Right lung (tissue), 5 donors: ENCODE results near the gene ZNF574. TPM values are rescaled to one million over a fixed set of nuclear protein-coding genes. Genes with fewer than 3 reads are reported as not detected.
"Not testable (repeated sequence)": the region's sequence is repeated elsewhere in the genome, so short reads cannot be mapped to it uniquely, and the experiment has no call there.

Experiments used
- DNase-seq, 2 donors: peaks; one replicate each; pipeline ENCODE4 v3.0.0-alpha.2; 2013
- polyA plus RNA-seq, 5 donors: library from polyadenylated mRNA; unstranded; fragments of 120-200 nt; gene quantifications; one replicate each; pipeline versions ENCODE4 v1.2.1 to v1.2.3, GENCODE V29; 2013; ENCODE audit warnings: inconsistent platforms in 1 of 5, low replicate concordance in 1 of 5; ENCODE audit not compliant: insufficient read length in 5 of 5, insufficient read depth in 1 of 5

ZNF574 gene
- polyA plus RNA-seq, 5 donors = 9.6 to 16.1 (median 12.2) TPM

DNA sequence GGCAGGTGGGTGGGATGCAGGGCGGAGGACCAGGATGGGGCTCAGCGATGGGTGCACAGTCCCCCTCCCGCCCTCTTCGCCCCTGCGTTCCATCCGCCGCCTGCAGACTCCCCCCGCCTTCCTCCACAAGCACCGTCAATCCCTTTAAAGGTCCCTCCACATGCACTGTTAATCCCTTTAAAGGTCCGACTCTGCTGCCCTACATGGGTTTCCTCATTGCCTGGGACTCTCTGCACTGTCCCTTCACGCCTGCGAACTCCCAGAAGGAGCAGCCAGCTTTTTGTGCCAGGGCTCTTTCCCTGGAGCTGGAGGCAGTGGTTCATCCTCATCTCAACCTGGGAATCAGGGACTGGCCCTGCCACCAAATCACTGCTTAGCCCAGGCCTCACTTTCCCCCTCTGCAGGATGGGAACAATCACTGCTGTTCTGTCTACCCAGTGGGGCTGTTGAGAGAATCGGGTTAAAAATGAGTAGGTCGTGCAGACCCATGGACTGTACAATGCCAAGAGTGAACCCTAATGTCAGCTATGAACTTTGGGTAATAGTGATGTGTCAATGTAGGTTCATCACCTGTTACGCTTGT, 20.4 kb downstream of the ZNF574 start:
- DNase-seq = no peak

DNA sequence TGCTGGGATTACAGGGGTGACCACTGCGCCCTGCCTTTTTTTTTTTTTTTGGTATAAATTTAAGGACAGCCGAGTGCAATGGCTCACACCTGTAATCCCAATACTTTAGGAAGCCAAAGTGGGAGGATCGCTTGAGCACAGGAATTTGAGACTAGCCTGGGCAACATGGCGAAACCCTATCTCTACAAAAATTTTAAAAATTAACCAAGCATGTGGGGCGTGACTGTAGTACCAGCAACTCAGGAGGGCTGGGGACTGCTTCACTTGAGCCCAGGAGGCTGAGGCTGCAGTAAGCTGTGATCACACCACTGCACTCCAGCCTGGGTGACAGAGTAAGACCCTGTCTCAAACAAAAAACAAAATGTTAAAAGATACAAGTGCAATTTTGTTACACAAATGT, 21.5 kb downstream of the ZNF574 start:
- DNase-seq = no peak

DNA sequence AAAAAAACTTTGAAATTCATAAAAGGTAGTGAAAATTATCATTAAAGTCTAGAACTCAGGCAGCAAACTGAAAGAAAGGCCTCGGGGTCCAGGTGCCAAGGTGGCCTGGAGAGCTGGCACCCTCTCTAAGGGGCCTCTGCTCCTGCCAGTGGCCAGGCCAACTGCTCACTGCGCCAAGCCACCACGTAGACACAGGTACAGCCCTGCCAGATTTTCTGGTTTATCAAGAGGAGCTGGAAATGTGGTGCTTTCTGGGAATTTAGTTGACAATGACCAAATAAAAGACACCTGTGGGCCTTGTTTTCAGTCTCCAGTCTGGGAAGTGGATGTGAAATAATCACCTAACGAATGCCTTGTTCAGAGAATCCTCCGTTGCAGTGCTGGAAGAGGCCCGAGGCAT, 22.8 kb downstream of the ZNF574 start:
- no peak for DNase-seq

DNA sequence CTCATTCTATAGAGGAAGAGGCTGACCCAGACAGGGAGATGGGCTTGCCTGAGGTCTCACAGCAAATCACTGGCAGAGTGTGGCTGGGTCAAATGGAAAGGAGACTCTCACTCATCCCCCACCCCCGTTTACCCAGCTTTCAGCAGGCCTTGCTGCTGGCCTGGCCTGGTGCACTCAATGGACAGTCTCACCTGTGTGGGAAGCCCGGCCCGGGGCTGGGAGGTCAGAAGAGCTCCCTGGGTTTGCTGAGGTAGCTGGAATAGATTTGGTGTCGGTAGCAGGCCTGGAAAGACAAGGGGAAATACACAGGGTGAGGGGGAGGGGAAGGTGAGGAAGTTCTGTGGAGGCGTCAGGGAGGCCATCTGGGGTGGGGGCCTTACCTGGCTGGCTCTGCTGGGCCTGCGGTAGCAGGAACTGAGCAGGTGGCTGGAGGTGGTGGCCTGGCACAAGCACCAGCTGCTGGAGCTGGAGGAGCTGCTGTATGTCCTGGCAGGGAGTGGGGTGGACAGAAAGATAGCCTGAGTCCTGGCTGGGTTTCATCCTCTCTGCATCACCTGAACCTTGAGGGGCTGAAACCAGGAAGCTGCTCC, 23.5 kb downstream of the ZNF574 start:
- no peak for DNase-seq

DNA sequence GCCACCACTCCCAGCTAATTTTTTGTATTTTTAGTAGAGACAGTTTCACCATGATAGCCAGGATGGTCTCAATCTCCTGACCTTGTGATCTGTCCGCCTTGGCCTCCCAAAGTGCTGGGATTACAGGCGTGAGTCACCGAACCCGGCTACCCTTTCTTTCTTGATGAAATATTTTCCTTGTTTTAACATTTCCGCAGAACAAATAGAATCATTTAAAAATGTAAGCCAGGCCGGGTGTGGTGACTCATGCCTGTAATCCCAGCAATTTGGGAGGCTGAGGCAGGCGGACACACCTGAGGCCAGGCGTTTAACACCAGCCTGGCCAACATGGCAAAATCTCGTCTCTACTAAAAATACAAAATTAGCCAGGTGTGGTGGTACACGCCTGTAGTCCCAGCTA, 24.3 kb downstream of the ZNF574 start:
- DNase-seq = not testable (repeated sequence)

DNA sequence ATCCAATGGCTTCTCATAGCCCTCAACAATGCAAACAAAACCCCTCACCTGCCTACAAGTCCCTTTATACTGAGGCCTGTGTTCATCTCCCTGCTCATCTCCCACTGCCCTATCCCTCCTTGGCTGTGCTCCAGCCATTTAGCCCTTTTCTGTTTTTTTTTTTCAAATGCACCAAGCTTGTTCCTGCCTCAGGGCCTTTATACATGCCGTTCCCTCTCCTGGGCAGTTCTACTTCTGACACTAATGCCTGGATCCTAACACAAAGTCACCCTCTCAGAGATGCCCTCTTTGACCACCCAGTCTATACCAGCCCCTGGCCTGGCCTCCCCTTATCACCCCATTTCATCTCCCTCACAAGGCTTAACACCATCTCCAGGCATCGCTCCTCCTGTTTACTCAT, 26.9 kb downstream of the ZNF574 start:
- DNase-seq = no peak

DNA sequence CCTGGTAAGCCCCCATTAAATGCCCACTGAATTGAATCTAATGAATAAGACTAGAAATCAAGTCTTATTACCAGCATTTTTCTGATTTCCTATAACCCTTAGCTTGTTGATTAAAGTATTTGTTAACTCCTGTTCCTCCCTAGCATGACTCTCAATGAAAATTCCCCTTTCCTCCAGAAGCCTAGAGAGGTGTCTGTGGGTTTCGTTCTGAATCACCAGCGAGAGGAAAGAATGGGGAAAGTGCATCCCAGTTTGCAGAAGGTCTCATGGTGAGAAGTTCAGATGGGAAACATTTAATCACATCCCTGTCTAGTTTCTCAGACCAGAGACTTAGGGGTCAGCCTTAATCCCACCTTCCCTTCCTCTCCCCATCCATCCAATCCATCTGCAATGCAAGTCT, 29.4 kb downstream of the ZNF574 start:
- DNase-seq = no peak

DNA sequence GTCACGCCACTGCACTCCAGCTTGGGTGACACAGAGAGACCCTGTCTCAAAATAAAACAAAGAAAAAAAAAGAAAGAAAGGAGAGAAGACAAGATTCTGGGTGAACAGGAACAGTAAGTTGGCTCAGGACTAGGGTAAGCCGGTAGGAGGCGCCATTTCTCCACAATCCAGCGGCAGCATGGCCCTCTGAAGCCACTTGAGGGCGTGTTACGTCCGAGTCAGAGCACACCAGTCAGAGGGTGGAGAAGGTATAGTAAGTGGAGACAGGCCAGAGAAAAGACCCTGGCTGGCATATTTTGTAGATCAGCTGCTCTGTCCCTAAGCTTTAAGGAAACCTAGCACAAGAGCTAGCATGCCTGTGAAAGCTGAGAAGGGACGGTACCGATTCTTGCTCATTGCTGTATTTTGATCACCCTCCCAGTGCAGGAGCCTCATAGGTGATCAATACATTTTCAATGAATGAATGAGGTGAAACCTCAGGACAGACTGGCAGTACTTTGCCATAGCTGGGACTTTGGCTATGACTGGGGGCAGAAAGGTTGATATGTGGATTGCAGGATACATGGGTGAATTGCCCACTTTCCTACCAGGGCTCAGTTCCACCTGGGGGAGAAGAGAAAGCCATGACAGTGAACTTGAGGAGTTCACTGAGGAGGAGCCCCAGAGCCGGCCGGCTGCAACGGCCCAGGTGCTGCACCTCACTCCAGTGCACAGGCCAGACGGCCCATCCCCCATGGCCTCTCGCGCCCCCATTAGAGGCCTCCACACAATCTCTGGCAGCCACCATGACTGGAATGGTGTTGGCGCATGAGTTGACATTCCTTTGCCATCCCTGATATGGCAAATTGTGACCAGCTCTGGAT, 32.8 kb downstream of the ZNF574 start:
- DNase-seq = peak in 1 of 2 donors; percentile 53

DNA sequence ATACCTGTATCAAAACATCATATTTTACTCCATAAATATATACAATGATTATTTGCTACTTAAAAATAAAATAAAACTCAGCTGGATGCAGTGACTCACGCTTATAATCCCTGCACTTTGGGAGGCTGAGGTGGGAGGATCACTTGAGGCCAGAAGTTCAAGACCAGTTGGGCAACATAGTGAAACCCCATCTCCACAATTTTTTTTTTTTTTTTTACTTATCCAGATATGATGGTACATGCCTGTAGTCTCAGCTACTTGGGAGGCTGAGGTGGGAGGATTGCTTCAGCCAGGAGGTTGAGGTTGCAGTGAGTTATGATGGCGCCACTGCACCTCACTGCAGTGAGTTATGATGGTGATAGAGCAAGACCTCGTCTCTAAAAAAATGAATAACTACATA, 33.9 kb downstream of the ZNF574 start:
- DNase-seq = no peak

DNA sequence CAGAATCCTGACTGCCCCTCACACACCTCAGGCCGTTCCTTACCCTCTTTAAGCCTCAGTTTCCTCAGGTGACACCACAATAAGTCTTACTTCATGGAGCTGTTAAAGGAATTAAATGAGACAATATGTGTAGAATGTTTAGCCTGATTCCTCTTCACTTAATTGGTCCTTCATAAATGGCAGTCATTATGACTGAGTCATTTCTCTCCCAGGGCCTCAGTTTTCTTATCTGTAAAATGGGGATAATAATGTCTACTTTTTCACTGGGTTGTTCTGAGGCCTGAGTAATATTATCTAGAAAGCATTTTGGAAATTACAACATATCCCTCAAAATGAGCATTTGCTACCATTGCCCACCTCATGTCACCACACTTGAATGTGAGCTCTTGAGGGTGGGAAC, 34.7 kb downstream of the ZNF574 start:
- no peak for DNase-seq

DNA sequence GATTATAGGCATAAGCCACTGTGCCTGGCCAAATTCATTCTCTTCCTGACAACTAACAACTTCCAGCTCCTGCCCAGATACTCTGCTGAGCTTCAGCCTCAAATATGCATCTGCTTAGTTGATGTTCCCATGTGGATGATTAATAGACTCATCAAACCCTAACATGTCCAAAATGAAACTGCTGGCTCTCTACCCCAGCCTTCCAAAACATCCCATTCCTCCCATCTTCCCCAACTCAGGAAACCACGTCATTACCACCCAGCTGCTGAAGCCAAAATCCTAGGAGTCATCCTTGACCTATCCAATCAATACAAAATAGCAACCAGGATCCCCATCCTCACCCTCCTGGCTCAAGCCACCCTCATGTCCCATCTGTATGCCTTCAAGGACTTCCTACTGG, 35.4 kb downstream of the ZNF574 start:
- no peak for DNase-seq

DNA sequence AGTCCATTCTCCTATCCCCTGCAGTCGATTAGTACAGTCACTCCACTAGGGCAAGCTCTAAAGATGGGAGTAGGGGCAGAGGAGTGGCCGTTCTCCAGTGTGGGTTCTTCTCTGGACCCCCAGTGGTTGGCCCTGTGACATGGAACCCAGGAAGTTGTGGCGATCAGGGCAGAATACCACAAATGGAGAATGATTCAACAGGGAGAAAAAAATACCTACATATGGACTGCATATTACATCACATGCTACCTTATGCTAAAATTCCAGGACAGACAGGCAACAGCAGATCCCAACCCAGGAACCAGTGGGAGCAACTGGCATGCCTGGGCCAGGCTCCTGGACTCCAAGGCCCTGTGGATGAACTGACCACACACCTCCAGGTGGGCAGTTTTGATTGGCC, 35.8 kb downstream of the ZNF574 start:
- DNase-seq = no peak

DNA sequence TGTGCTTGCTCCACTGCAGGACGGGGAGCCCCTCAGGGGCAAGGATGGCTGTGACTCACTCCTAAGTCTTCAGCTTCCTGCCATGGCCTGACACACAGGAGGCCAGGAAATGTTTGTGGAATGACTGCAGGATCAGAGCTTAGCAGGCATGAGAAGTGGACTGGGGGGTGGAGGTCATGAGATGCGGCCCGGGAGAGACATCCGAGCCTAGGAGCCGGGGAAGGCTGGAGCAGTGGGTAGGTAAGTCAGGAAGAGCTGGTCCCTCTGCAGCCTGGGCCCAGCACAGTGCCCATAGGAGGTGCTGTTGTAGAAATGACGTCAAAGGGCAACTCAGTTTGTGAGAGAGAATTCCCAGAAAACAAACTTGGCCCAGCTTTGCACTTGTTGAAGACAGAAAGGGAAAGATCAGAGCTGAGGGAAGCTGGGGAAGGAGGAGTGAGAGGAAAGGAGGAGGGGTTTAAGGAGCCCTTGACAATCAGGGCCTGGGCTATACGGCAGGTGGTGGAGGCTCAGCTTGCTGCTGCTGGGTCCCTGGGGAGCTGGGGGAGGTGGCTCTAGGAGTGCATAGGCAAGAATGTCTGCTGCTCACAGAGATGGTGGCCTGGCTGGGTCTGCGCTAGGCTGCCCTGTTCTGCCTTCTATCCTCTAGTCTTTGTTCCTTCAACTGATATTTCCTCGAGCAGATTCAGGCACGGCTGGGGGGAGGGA, 37.8 kb downstream of the ZNF574 start:
- no peak for DNase-seq

DNA sequence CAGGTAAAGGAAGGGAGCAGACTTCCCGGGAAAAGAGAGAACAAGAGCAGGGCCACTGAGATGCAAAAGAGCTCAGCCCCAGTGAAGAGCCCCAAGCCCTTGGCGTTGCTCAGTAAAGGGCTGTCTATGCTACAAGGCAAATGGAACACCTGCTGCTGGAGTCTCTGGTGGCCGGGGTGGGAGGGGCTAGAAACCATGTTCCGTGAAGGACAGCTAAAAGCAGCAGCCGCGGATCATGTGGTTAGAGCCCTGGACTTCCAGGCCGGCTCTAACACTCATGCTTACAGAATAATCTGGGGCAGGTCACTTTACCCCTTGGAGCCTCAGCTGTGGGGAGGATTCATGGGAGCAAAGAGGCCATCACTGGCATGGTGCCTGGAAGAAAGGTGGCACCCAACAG, 38.4 kb downstream of the ZNF574 start:
- DNase-seq = no peak

DNA sequence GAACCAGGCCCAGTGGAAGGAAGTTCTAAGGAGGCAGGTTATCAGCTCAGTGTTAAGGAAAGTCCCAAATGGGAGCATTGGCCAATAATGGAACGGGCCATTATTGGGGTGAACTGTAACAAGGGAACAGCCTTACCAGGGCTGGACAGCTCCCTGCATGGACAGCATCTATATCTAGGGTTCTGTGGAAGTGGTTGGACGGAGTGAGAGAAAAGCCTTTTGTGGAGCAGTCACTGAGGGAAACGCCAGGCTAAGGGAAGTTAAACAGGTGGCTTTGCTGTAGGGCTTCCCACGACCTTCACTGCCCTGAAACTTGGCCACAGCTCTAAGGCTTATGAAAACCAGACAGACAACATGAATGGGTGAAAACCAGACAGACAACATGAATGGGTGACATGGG, 39.3 kb downstream of the ZNF574 start:
- DNase-seq = no peak

DNA sequence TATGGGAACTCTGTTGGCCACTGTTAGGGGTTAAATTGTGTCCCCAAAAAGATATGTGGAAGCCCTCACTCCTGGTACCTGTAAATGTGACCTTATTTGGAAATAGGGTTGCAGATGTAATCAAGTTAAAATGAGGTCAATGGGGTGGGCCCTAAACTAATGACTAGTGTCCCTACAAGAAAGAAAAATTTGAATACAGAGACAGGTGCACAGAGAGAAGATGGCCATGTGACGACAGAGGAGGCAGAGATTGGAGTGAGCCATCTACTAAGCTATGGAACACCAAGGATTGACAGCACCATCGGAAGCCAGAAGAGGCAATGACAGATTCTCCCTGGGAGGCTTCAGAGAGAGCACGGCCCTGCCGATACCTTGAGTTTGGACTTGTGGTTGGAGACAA, 39.7 kb downstream of the ZNF574 start:
- no peak for DNase-seq

DNA sequence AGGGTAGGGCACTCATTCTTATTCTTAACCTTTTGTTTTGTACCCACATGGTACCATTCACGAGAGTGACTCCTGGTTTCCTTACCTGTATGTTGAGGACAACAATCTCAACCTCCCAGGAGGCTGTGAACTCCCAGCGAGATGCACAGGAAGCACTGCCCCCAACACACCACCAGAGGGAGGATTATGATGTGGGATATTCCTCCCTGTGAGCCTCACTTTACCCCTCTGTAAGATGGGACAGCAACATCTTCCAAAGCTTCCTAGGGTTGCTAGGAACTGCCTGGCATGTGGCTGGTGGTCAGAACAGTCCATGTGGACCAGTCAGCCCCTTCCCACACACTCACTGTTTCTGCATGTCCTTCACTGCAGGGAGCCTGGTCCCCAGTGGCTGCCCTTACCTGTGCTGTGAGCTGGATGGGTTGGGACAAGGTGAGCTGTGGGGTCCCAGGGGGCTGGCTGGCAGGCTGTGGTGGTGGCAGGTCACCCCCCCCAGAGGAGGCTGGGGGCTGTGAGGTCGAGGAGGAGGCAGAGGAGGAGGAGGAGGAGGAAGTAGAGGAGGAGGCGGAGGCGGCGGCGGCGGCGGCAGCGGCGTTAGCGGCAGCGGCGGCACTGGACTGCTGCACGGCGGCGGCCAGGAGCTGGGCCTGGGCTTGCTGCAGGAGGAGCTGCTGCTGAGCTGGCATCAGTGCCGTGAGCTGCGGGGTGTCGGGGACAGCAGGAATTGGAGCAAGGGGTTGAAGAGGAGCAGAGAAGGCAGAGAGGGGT, 40.5 kb downstream of the ZNF574 start:
- DNase-seq = no peak

DNA sequence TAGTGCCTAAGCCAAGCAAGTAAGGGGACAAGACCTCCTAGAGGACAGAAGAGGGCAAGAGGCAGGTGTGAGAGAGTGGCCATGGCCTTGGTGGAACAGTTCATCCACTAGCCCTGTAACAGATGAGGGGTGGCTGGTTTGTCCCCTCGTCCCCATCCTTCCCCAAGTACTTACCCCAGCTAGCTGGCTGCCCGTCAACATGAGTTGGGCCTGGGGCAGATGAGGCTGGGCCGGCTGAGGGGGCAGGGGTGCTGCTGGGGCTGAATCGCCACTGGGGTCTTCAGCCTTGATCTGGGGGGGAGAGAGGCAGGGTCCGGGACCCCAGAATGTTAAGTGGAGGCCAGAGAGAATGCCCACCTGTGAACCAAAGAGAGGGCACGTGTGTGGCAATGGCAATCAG, 41.1 kb downstream of the ZNF574 start:
- no peak for DNase-seq

DNA sequence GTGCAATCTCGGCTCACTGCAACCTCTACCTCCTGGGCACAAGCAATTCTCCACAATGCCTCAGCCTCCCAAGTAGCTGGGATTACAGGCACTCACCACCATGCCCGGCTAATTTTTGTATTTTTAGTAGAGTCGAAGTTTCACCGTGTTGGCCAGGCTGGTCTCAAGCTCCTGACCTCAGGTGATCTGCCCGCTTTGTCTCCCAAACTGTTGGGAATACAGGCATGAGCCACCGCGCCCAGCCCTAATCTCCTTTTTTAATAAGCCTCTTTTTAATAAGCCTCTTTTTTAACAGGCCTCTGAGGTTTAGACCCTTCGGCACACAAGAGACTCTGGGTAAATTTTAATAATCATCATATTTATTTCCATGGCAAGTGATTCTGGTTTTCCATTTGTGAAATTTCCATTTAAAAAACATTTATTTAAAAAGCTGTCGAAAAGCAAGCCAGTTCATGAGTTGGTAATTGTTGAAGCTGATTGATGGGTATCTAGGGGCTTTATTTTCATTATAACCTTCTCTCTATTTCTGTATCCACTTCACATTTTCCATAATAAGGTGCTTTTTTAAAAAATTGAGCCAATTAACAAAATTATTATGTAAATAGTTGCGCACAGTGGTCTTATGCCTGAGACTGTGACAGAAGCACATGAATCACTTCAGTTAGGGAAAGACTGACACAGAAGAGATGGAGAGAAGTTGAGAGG, 44.5 kb downstream of the ZNF574 start:
- DNase-seq = no peak

DNA sequence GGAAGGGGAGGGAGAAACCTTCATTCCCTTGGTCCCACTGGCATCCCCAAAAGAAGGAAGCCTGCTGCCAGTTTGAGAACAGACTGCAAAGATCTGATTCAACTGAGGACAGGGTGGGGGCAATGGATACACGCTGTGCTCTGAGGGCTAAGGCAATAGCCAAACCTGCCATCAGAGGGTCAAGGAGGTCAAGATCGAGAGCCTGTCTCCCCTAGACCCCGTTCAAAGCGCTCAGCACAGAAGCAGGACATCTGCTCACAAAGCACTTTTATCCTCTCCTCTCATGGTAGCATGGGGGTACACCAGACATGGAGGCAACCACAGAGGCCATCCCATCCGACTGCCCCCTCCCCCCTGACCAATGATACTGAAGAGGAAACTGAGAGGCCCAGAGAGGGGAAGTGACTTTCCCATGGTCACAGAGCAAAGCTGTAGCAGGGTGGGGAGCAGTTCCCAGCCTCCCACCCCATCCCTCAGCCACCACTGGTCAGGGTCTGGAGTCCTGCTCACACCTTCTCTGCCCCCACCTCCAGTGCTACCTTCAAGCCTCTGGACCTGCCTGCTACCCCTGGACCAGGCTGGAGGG, 45.2 kb downstream of the ZNF574 start:
- DNase-seq = no peak

DNA sequence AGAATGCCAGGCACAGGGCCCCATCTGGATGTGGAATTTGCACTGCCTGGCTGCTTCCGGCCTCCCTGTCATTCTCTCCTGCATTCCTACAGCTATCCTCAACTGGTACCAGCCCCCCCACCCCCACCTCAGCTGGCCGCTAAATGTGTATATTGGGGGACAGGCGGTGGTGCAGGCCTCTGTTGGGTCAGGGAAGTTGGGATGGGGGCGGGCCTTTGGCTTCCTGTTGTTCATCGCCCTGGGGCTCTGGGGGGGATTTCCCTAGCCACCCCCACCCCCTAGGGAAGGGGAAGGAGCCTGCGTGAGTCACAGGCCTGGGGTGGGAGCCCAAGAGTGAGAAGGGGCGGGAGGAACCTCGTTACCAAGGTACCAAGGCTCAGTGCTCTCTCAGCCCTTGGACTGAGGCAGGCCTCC, 45.7 kb downstream of the ZNF574 start:
- DNase-seq = no peak
